Natural killer cell (primary cell): Measurements from ENCODE around the gene EHD4. TPM values are rescaled to one million over a fixed set of nuclear protein-coding genes. Genes with fewer than 3 reads are reported as not detected.

Source experiments
- ATAC-seq, 3 donors: fragments of 150-1000 bp in 2 of 3; fragments of 200-7000 bp in 1 of 3; cut with Tn5 transposase; 1 replicate in 1 of 3; 2 replicates in 2 of 3; pipeline ENCODE4 v1.10.0; 2021; ENCODE audit warnings: mild to moderate bottlenecking in 2 of 3, moderate library complexity in 2 of 3
- DNase-seq, 2 donors: peaks; one replicate each; pipeline versions ENCODE4 v3.0.0 to v3.0.0-alpha.2; 2013 to 2021; ENCODE audit warnings: mixed read lengths in 1 of 2
- H3K27ac ChIP-seq: one replicate; pipeline ENCODE4 v1.5.1; 2013; ENCODE audit warnings: mild to moderate bottlenecking, low read length
- H3K27me3 ChIP-seq: one replicate; pipeline ENCODE4 v1.6.1; 2013; ENCODE audit warnings: low read length; ENCODE audit not compliant: control insufficient read depth, insufficient read depth
- H3K36me3 ChIP-seq: one replicate; pipeline ENCODE4 v1.6.1; 2013; ENCODE audit warnings: low read length; ENCODE audit not compliant: control insufficient read depth, insufficient read depth
- H3K4me1 ChIP-seq: one replicate; pipeline ENCODE4 v1.6.1; 2013; ENCODE audit warnings: low read length; ENCODE audit not compliant: control insufficient read depth, insufficient read depth
- H3K4me3 ChIP-seq: one replicate; pipeline ENCODE4 v1.5.1; 2013; ENCODE audit warnings: low read length
- H3K9me3 ChIP-seq: one replicate; pipeline ENCODE4 v1.6.1; 2013; ENCODE audit warnings: low read length; ENCODE audit not compliant: control insufficient read depth, insufficient read depth
- H3K27ac Mint-ChIP-seq, 2 donors: one replicate each; pipeline ENCODE4 v1.8.0; 2022; ENCODE audit warnings: mild to moderate bottlenecking in 2 of 2, mixed read lengths in 2 of 2, moderate library complexity in 1 of 2
- H3K27me3 Mint-ChIP-seq, 2 donors: one replicate each; pipeline ENCODE4 v1.8.0; 2022; ENCODE audit warnings: low read depth in 2 of 2, mixed read lengths in 2 of 2
- H3K36me3 Mint-ChIP-seq: one replicate; pipeline ENCODE4 v1.8.0; 2022; ENCODE audit warnings: mixed read lengths
- H3K4me1 Mint-ChIP-seq, 2 donors: one replicate each; pipeline ENCODE4 v1.8.0; 2022; ENCODE audit warnings: mixed read lengths in 2 of 2
- H3K4me3 Mint-ChIP-seq: one replicate; pipeline ENCODE4 v1.8.0; 2022; ENCODE audit warnings: mild to moderate bottlenecking, moderate library complexity, mixed read lengths
- H3K9me3 Mint-ChIP-seq, 2 donors: one replicate each; pipeline ENCODE4 v1.8.0; 2022; ENCODE audit warnings: mixed read lengths in 2 of 2
- WGBS: methylation state at CpG from one replicate; pipeline ENCODE4 v1.1.7; 2013; ENCODE audit warnings: missing lambda C conversion rate; ENCODE audit not compliant: insufficient coverage; 5-methylcytosine and 5-hydroxymethylcytosine counted together
- intact Hi-C: fragments of 100-400 bp; cut with micrococcal nuclease; formaldehyde crosslinking; loops from one replicate; pipeline ENCODE4 v1.14.2; 2022
- total RNA-seq, 4 donors: library from RNA; stranded (reverse); fragments of 120-200 nt in 1 of 4; gene quantifications; one replicate each; pipeline versions ENCODE4 v1.2.3 to v1.2.4, GENCODE V29; 2013 to 2022
- TF ChIP-seq, protein P1 (sequence below): fragments of 200-600 bp; IDR thresholded peaks from one replicate; pipeline ENCODE4 v1.8.0; 2022; ENCODE audit warnings: antibody characterized with exemption

Gene EHD4
- total RNA-seq, 3 donors from 2014 or later (not counting 1 experiment from before 2014, with no cell fraction given), result 28.4 to 34.6 (median 31.7) TPM

DNA sequence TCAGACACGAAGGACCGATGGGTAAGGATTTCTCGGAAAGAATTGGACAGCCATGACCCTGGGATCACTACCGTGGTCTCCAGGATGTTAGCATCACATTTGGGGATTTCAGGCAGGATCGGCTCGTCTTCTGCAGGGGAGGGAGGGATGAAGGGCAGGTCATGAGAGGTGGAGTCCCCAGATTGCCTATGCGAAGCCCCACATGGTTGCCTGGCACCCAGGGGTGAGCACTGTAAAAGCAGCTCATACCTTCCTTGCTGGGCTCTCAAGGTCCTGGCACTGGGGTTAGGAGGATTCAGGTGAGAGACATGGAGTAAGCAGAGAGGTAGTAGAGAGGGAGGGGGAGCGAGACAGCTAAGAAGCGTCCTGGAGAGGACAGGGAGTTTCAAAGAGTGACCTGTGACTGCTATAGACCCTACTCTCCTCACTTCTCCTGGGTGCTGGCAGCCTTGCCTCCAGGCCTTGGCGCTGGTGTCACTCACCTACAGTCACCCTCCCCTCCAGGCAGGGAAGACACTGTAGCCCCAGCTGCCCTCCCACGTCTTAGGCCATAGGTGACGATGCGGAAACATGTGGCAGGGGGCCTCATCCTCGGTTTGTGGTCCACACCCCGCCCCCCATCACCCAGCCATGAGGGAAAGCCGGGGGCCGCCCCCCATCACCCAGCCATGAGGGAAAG, 15.0 kb upstream of the EHD4 start:
- ATAC-seq, result no peak
- H3K27me3 Mint-ChIP-seq, result peaks cover 0 to 5% of the 10 kb centered on the region in 2 donors

DNA sequence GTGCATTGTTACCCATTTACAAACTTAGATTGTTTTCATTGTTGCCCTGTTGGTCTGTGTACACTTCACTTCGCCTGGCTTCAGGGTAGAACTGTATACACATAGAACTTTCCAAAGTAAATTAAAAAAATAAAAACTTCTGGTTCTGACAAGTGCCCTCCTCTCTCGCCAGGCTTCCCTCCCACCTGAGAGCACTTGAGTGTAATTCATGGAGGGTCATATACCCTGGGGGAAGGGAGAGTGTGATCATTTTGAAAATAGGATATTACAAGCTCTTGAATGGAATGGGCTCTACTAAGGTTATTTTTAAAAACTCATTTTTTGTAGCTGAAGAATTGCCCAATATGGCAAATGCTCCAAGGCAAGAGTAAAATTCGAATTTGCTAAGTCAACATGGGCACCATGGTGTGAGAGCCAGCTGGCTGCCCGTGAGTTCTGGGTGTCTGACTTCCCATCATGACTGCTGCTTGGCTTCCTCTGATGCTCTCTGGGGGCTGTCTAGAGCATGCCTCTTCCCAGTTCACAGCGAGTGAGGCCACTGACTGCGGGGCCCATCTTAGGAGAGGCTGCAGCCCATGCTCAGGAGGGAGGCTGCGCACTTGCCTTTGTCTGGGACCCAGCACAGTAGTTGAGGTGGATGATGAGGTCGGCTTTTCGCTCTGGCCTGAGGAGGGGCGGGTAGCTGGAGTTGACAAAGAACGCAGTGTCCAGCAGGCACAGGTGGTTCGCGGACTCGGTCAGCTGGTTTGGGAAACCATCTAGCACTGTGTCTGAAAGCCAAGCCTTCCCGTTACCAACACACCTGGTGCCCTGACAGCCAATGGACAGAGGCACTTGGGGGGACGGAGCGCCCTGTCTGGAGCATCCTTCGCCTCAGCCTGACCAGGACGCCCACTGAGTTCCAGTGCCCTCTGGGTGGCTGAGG, 13.1 kb upstream of the EHD4 start:
- no peaks in the 10 kb centered on the region for H3K4me1 Mint-ChIP-seq

More for the DNA sequence above, 15.0 kb upstream of the EHD4 start:
- no peaks in the 10 kb centered on the region for H3K9me3 ChIP-seq
- Mint-ChIP-seq H3K27ac (no peak overlapping the region), H3K4me1 (no peaks in the 10 kb centered on the region), H3K9me3 (no peaks in the 10 kb centered on the region), H3K4me3 (no peak overlapping the region), H3K36me3 (no peaks in the 10 kb centered on the region)
- H3K4me3 ChIP-seq, result no peak overlapping the region
- no peaks in the 10 kb centered on the region for H3K27me3 ChIP-seq
- no peak overlapping the region for H3K27ac ChIP-seq
- no peaks in the 10 kb centered on the region for H3K36me3 ChIP-seq
- TF ChIP-seq, protein P1, sequence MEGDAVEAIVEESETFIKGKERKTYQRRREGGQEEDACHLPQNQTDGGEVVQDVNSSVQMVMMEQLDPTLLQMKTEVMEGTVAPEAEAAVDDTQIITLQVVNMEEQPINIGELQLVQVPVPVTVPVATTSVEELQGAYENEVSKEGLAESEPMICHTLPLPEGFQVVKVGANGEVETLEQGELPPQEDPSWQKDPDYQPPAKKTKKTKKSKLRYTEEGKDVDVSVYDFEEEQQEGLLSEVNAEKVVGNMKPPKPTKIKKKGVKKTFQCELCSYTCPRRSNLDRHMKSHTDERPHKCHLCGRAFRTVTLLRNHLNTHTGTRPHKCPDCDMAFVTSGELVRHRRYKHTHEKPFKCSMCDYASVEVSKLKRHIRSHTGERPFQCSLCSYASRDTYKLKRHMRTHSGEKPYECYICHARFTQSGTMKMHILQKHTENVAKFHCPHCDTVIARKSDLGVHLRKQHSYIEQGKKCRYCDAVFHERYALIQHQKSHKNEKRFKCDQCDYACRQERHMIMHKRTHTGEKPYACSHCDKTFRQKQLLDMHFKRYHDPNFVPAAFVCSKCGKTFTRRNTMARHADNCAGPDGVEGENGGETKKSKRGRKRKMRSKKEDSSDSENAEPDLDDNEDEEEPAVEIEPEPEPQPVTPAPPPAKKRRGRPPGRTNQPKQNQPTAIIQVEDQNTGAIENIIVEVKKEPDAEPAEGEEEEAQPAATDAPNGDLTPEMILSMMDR, result no peak
- WGBS, result 84% methylated on average over 15 of the region's 17 CpGs
- no peaks in the 10 kb centered on the region for H3K4me1 ChIP-seq
- intact Hi-C loops, result loop anchor here (5.0 kb wide), 1 partner anchor 150 kb away; no protein-coding TSS in a partner anchor
- no peak for DNase-seq

DNA sequence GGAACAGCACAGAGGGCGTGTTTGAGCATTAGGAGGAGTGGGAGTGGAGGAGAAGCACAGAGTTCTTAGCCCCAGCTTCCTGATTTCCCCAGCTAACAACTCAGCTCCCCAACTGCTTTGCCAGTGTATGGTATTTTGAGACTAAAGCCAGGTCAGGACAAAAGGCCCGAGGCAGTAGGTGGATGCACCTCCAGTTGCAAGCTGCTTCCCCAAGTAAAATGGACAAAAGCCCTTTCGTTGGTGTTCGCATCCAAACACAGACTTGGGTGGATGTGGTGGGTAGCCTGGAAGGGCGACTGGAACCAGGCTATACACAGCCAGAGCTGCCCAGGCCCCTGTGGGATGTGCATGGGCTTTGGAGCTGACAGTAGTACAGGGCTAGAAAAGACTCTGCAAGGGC, 12.3 kb upstream of the EHD4 start:
- ATAC-seq, result no peak
- Mint-ChIP-seq H3K27me3 (peaks cover 0 to 5% of the 10 kb centered on the region in 2 donors), H3K27ac (no peak overlapping the region)

More for the DNA sequence above, 13.1 kb upstream of the EHD4 start:
- Histone ChIP-seq H3K9me3 (no peaks in the 10 kb centered on the region), H3K27me3 (no peaks in the 10 kb centered on the region), H3K4me3 (no peak overlapping the region), H3K27ac (no peak overlapping the region), H3K4me1 (no peaks in the 10 kb centered on the region), H3K36me3 (no peaks in the 10 kb centered on the region)
- WGBS, result 91% methylated on average over 18 of the region's 19 CpGs
- intact Hi-C loops, result loop anchor here (5.0 kb wide), 1 partner anchor 152 kb away; no protein-coding TSS in a partner anchor
- TF ChIP-seq, protein P1, result no peak
- DNase-seq, result no peak
- no peak overlapping the region for H3K27ac Mint-ChIP-seq
- no peak for ATAC-seq
- H3K9me3 Mint-ChIP-seq, result no peaks in the 10 kb centered on the region
- H3K36me3 Mint-ChIP-seq, result no peaks in the 10 kb centered on the region
- peaks cover 0 to 5% of the 10 kb centered on the region in 2 donors for H3K27me3 Mint-ChIP-seq
- H3K4me3 Mint-ChIP-seq, result no peak overlapping the region

More for the DNA sequence above, 12.3 kb upstream of the EHD4 start:
- no peak for DNase-seq
- Histone ChIP-seq H3K4me3 (no peak overlapping the region), H3K27ac (no peak overlapping the region), H3K36me3 (no peaks in the 10 kb centered on the region), H3K9me3 (no peaks in the 10 kb centered on the region), H3K4me1 (no peaks in the 10 kb centered on the region), H3K27me3 (no peaks in the 10 kb centered on the region)
- 84% methylated on average over 5 of the region's 5 CpGs for WGBS
- no peaks in the 10 kb centered on the region for H3K4me1 Mint-ChIP-seq
- no peak overlapping the region for H3K4me3 Mint-ChIP-seq
- H3K9me3 Mint-ChIP-seq, result no peaks in the 10 kb centered on the region
- H3K36me3 Mint-ChIP-seq, result no peaks in the 10 kb centered on the region
- intact Hi-C loops, result loop anchor here (5.0 kb wide), 1 partner anchor 153 kb away; no protein-coding TSS in a partner anchor
- TF ChIP-seq, protein P1, result no peak
